GM21528 (cell line): ENCODE data around the gene INO80.

Experiments used
- ATAC-seq: cut with Tn5 transposase; IDR thresholded peaks from one replicate; pipeline ENCODE4 v1.9.1; 2021; ENCODE audit warnings: mild to moderate bottlenecking, moderate library complexity; ENCODE audit not compliant: unreplicated experiment, low FRiP score

The INO80 gene

DNA sequence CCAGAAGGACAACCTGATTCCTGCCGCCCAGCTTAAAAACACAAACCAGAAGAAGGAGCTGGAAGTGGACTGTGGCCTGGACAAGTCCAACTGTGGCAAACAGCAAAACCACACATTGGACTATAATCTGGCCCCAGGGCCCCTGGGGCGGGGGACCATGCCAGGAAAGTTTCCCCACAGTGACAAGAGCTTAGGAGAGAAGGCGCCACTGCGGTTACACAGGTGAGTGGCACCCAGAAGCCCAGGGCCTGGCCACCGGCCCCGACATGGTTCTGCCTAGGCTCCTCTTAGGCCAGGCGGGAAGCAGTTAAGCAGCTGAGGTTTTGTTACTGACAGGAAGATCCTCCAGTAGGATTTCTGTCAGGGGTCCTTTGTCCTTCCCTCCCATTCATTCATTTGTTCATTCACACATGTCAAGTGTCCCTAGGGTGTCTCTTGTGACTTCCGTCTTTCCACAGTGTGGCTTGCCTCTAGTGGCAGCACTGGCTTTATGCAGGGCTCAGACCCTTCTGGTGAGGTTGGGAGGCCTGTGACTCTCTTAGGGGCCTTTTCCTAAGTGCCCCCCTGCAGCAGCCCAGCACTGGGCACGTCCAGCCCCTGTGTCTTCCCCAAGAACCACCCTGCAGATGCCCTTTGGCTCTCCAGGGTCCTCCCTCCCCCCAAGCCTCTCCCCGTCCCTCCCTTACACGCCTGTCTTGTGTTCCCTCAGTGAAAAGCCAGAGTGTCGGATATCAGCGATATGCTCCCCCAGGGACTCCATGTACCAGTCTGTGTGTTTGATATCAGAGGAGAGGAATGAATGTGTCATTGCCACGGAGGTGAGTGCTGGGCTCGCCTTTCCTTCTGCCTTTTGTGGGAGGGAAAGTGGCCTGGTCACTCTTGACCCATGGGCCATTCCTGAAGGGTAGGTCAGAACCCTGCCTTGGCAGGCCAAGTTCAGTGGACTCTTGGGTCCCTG, 179.1 kb downstream of the INO80 start:
- ATAC-seq, result no peak

DNA sequence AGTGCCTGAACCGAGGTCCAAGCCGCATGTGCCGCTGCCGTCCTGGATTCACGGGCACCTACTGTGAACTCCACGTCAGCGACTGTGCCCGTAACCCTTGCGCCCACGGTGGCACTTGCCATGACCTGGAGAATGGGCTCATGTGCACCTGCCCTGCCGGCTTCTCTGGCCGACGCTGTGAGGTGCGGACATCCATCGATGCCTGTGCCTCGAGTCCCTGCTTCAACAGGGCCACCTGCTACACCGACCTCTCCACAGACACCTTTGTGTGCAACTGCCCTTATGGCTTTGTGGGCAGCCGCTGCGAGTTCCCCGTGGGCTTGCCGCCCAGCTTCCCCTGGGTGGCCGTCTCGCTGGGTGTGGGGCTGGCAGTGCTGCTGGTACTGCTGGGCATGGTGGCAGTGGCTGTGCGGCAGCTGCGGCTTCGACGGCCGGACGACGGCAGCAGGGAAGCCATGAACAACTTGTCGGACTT, 179.8 kb downstream of the INO80 start:
- no peak for ATAC-seq

DNA sequence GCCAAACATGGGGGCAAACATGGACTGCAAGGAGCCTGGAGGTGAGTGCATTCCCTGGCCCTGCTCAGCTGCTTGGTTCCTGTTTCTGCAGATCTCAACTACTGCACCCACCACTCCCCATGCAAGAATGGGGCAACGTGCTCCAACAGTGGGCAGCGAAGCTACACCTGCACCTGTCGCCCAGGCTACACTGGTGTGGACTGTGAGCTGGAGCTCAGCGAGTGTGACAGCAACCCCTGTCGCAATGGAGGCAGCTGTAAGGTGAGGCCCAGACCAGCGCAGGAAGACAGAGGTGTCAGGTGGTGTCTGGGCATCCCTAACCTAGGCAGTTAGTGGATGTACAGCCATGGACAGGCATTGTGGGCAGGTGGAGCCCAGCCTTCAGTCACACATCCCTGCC, 181.6 kb downstream of the INO80 start:
- no peak for ATAC-seq

DNA sequence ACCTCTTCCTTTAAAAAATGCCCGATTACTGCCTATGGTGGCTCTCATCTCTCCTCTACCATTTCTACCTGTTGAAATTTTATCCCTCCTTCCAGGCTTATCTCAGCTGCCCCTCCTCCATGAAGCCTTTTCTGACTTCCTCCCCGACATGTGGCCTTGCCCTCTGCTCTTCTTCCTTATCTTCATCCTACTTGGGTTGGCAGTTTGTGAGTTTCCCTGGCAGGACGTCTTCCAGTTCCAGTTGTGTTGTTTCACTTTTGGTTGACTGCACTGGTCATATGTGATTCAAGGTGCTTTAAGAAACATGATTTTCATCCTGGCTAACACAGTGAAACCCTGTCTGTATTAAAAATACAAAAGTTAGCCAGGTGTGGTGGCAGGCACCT, 182.6 kb downstream of the INO80 start:
- no peak for ATAC-seq

DNA sequence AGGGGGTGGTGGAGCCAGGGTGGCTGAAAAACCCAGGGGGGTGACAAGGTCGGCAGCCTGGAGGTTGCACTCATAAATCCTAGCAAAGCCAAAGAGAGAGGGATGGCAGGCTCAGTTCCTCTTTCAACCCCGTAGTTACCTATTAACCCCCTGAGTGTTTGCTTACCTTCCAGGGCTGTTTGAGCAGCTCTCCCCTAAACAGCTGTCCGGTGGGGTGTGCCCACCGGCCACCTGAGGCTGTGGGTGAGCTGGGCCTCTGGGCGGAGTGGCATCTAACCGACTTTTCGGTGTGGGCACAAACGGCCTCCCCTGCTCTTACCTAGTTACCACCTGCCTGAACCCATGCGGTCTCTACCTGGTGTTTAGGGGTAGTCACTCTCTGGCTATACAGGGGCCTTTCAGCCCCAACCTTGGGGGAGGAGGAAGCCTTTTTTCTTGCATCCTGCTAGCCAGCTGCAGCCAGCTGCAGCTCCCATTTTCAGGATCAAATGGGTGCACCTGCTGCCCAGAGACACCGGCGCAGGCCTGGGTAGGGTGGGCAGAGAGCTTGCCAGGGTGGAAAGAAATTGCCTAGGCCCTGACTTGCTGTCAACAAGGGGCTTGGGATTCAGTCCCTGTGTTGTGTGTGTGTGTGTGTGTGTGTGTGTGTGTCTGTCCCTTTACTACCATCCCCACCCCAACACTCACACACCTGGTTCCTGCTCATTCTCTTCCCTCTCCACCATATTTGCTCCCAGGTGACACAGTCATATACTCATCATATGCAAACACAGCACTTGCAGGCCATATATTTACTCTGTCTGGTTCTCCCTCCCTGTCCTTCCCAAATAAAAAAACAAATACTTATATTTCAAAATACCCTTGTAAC, 183.2 kb downstream of the INO80 start:
- ATAC-seq, result no peak

DNA sequence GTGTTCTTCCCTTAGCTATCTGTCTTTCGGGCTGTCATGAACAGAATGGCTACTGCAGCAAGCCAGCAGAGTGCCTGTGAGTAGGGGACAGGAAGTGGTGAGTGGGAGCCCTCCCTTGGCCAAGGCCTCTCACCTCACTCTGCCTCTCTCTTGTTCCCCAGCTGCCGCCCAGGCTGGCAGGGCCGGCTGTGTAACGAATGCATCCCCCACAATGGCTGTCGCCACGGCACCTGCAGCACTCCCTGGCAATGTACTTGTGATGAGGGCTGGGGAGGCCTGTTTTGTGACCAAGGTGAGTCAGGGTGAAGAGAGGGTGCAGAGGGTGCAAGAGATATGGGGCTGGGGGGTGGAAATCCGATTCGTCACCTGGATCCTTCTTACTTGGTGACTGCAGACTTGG, 183.9 kb downstream of the INO80 start:
- no peak for ATAC-seq

DNA sequence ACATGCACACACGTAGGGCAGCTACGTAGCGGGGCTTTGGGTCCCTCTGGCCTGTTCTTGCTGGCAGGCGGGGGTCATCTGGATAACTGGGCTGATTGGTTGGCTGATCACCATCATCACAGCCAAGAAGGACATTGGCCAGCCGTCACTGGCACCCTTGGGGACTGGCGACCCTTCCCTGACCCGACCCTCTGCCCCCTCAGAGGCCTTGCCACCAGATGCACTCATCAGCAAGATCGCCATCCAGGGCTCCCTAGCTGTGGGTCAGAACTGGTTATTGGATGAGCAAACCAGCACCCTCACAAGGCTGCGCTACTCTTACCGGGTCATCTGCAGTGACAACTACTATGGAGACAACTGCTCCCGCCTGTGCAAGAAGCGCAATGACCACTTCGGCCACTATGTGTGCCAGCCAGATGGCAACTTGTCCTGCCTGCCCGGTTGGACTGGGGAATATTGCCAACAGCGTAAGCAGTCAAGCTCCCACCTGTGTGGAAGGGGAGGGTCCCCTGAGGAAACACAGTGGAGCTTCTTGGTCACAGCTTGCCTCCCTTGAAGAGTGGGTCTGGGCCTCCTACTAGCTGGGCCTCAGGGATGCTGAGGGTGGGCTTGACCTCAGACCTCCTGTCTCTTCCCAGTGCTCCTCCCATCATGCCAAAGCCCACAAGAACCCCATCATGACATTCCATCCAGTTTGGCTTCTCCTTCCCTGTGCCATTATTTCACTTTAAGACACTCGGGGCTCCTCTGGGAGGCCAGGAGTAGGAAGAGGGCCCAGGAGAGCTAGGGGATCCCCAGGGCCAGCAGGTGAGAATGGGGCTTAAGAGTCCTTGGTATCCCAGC, 184.6 kb downstream of the INO80 start:
- no peak for ATAC-seq

DNA sequence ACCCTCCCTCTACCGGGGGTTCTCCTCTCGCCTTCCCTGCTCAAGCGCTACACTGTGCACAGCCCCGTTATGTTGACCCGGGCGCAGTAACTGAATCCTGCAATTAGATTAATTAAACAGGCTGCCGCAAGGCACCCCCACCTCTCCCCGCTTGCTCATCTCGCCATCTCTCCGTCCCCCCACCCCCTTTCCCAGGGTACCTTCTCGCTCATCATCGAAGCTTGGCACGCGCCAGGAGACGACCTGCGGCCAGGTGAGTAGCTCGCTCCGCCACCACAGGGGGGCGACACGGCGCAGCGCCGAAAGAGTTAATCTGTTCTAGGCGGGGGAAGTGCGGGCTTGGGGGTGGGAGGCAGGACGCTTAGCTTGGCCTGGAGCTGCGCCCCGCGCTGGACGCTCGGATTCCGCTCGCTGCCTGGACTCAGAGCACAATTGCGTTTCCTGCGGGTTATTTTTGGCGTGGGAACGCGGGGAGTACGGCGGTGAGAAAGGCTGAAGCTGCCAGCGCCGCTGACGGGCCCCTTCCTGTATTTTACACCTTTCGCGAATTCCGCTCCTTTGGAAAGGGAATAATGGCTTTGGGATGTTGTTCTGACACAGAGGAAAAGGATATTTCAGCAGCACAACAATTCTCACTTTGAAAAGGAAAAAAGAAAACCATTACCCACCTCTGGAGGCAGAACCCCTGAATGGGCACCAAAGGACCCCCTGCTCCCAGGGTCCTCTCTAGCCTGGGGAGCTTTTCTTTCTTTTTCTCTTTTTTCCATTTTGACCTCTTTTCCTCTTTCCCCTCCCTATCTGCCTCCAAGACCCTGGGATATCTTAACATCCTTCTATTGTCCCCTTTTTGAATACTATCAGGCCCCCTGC, 185.4 kb downstream of the INO80 start:
- ATAC-seq, result no peak

DNA sequence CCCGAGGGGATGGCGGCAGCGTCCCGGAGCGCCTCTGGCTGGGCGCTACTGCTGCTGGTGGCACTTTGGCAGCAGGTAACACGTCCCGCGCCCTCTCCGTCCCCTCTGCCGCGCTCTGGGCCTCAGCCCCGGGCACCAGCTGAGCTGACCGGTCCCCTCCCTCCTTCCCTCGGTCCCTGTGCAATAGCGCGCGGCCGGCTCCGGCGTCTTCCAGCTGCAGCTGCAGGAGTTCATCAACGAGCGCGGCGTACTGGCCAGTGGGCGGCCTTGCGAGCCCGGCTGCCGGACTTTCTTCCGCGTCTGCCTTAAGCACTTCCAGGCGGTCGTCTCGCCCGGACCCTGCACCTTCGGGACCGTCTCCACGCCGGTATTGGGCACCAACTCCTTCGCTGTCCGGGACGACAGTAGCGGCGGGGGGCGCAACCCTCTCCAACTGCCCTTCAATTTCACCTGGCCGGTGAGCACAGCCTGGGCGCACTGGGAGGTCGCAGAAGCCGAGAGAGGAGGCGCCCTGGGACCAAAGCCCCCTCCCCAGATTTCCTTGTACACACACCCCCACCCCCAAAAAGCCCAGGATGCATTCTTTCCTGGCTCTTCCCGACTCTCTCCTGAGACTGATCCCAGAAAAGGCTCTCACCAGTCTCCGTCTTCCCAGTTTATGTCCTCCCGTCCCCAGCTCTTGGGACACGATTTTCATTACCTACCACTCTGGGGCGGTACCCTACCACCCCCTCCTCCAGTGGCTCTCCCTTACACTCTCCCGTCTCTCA, 186.2 kb downstream of the INO80 start:
- no peak for ATAC-seq
